GM21447 (cell line): ENCODE measurements around the gene LACTB.
A peak's percentile ranks its signal among the peaks of the same experiment; 100 is the strongest.

Experiments used
- ATAC-seq: cut with Tn5 transposase; IDR thresholded peaks from one replicate; pipeline ENCODE4 v1.9.1; 2021; ENCODE audit not compliant: unreplicated experiment

Gene LACTB

DNA sequence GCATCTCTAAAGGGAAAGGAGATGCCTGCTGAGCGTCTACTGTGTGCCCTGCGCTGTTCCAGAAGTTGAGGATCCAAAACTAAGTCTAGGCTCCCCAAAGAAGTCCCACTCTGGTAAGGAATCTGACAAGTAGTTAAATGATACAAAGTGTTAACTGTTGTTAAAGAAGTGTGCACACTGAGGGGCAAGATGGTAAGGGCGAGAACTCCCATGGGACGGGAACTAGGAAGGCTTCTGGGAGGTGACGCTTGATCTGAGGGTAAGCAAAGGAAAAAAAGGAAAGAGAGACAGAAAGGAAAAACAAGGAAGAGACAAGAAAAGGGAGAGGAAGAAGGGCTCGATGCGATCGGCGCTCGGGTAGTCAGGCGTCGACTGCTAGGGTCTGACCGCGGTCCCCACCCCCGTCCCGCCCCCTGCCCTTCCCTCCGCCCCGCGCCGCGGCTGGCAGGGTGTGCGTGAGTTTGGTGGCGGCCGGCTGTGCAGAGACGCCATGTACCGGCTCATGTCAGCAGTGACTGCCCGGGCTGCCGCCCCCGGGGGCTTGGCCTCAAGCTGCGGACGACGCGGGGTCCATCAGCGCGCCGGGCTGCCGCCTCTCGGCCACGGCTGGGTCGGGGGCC is at the start of gene LACTB:
Gene LACTB, plus strand, starts transcription at position 480 of the 620 bp plus-strand sequence. Its CDS starts 11 bp downstream, at position 491.
- peak; percentile 77 for ATAC-seq

DNA sequence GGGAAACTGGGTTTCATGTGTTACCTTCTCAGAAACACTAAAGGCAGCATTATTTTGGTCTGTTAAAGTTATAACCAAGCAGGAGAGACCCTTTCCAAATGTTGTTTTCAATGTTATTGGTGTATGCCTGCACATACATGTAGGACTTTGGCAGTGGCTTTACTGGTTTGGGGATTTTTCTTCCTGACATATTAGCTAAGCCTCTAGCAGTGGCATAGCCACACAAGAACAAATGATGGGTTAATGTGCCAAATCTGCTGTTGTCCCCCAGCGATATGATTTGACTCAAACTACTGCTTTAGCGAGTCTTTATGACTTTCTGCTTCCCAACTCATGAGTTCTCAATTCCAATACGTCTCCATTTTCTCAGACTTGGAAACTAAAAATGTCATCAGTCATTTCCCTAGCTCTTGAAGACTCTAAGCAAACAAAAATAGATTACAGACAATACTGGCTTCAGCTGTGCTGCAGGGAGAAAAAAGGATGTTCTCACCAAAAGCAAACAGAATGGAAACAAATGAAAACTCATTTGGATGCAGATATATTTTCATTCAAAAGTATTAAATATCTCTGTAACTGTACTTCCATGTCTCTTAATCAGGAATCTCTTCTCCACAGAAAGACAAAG is 49.5 kb upstream of the LACTB start:
- ATAC-seq: no peak

DNA sequence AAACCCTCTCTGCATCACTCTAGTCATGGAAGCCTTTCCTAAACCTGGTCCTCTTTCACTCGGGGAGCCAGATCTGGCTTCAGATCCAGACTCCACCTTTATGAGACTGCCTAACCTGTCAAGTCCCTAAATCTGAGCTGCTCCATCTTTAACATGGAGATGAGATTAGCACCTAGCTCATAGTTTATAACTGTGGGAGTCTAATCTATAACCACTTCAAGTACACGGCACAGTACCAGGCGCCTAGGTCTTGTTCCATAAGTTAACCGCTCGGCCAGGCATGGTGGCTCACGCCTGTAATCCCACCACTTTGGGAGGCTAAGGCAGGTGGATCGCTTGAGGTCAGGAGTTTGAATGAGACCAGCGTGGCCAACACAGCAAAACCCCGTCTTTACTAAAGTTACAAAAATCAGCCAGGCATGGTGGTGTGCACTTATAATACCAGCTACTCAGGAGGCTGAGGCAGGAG is 48.8 kb upstream of the LACTB start:
- ATAC-seq: no peak

DNA sequence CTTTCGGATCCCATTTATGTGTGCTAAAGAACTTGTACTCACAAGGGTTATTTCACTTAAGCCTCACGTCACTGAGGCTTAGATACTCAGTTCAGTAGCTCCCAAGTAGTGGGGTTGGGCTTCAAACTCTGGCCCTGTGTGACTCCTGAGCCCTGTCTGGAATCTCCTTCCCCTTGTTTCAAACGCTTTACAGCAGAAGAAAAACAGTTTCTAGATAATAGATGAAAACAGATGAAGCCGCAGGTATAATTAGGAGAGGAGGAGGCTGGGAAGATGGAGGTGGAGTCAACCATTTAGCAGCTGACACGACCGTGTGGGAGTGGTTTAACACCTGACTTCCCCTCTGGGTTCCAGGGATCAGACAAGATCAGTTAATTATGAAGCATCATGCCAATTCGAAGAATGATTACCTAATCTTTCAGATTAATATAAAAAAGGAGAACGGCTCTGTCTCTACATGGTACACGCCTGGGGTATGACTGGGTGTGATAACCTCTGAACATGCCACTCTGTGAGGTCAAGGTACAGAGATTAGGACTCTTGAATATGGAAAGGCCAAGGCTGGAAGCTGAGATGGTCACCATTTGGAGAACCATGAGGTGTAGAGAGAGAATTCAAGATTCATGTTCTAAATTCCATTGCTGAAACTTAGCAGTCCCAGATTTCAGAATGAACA is 48.0 kb upstream of the LACTB start:
- no peak for ATAC-seq

GRCh38 chr15:63075015-63075983 is 46.4 kb upstream of the LACTB start:
- ATAC-seq: no peak

GRCh38 chr15:63075984-63076713 is 45.5 kb upstream of the LACTB start:
- no peak for ATAC-seq

DNA sequence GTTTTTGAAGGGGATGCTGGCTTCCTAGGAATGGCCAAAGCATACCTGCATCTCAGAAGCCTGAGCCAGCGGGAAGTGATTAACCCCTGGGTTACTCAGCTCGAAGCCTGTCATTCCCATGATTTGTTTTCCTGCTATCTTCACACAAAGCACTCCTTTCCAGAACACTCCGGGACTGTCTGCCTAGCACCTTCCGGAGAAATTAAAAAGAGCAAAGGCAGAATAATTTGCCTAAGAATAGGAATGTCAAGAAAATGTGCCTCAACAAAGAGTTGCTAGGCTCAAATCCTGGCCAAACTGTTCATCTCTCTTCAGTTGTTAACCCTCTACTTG is 45.0 kb upstream of the LACTB start:
- ATAC-seq: no peak

GRCh38 chr15:63077952-63078351 is 43.7 kb upstream of the LACTB start:
- no peak for ATAC-seq

DNA sequence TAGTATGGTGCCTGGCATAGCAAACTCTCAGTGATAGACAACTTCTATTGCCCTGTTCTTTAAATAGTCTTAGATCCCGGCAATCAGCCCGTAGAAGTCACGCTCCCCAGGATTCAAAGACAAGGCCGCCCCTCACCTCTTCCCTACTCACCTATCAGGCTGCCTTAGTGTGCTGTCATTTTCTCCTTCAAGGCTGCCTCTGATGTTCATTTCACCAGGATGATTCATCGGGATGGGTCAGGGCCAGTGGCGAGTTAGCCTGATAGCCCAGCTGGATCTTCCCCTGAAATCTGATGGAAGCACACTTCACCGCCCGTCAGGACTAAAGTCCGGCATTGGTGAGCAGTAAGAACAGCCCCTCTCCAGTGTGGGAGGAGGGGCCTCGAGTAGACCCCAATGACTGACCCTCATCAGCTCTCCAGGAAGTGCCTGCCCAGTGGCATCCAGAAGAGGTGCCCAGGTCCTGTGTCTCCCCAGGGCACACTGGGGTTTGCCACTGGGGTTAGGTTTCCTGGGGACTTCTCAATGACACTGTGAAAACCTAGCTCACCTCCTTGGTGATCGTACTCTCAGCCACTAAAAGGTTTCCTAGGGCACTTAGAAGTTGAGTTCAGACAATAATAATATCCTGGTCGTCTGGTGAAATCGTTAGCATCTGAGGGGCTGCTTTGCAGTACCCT is 41.6 kb upstream of the LACTB start:
- no peak for ATAC-seq

DNA sequence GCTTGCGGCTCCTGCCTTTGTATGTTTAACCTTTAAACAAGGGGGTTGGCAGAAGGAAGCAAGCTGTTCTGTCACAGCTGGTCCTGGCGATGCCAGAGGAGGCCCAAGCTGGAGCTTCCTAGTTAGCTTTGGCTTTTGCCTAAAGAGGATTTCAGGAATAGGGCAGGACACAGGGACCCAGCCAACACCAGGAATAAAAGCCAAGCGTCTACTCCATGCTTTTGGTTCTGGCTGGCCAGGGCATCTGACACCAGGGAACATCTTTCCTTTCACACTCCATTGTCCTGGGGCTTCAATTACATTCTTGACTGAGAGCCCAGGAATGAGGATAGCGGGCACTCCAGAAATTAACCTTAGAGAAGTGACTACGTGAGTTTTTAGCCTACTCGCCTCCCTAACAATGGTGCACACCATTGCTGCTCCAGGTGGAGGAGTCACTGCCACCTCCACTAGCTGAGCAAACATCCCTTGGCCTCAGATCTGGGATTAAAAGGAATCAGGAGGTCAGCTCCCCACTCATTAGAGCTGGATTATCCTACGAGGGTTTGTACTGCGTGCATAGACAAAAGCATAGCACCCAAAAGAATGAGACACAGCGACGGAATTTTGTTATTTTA is 40.9 kb upstream of the LACTB start:
- ATAC-seq: no peak

DNA sequence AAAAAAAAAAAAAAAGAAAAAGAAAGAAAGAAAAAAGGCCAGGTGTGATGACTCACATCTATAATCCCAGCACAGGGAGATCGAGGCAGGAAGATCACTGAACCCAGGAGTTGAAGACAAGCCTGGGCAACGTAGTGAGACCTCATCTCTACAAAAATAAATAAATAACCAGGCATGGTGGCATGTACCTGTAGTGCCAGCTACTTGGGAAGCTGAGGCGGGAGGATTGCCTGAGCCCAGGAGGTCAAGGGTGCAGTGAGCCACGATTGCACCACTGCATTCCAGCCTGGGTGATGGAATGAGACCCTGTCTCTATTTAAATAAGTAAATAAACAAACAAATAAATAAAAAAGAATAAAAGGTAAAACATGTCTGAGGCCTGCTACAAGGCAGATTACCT is 39.3 kb upstream of the LACTB start:
- ATAC-seq: no peak

DNA sequence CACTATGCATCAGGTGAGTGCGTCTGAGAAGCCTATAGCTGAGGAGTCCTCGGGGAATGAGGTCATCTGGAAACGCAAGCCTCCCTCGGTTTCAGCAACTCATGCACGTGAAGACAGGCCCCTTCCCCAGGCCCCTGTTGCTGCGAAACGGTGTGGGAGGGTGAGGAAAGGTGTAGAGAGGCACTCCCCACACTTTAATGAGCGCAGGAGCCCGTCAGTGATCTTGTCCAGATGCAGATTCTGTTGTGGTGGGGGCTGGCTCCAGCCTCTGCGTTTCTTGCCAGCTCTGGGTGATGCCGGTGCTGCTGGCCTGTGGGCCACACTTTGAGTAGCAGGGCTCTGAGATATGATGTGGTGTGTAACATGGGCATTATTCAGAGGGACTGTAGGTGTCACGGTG is 38.6 kb upstream of the LACTB start:
- ATAC-seq: no peak

- no peak for ATAC-seq
These were observed 38.1 kb upstream of the LACTB start for GRCh38 chr15:63083541-63083940.

DNA sequence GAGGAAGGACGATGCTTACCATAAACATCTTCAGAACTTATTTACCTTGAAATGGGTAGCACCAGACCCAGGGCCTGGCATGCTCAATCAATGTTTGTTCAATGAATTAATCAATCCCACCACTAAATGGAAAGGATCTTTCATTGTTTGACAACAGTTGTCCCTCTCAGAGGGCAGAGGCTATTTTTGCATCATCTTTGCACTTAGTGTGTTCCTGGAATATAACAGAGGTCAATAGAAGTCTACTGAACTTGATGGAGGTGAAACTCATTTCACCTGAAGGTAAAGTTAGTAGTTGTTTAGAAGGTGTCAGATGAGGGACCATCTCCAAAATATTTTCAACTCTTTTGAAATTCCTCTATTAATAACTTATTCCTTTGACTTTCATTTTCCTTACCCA is 36.9 kb upstream of the LACTB start:
- no peak for ATAC-seq

GRCh38 chr15:63085289-63085688 is 36.4 kb upstream of the LACTB start:
- ATAC-seq: no peak

- ATAC-seq: no peak
These were observed 35.4 kb upstream of the LACTB start for GRCh38 chr15:63086271-63086670.

DNA sequence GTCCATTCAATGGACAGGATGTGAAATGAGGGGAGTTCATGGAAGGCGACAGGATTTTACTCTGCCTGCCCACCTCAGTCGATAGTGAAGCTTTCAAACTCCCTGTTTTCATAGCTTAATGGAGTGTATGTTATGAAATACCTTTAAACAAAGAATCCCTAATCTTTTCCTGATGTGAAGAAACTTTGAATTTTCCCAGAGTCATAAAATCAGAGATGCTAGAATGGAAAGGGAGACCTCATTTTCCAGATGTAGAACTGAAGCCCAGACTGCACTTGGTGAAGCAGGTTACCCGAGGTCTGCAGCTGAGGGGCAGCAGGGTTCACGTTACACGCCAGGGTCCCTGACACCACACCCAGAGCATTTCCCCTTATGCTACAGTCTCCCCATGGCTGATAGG is 34.7 kb upstream of the LACTB start:
- ATAC-seq: no peak

DNA sequence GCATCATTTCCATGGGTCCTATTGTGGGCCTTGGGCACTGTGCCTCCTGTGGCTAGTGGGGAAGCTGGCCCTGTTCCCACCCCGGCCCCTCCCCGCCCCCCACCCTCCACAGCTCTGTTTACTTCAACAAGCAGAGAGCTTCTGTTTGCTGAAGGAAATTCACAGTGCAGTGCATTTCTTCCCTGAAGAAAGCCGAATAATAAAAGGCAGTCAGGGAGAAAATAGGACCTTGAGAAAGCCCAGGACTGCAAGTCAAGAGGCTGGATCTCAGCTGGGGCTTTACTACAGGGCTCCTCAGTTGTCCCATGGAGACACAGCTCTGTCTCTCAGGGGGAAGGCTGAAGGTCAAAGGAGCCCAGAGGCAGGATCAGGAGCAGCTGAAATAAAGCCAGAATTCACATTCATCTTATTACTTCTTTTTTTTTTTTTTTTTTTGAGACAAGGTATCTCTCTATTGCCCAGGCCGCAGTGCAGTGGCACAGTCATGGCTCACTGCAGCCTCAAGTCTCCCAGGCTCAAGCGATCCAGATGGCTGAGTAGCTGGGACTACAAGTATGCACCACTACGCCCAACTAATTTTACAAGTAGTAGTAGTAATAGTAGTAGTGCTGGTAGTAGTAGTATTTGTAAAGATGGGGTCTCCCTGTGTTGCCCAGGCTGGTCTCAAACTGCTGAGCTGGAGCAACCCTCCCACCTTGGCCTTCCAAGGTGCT is 33.0 kb upstream of the LACTB start:
- no peak for ATAC-seq
